ENCODE measurements around the gene ARID5B. TPM values are rescaled to one million over a fixed set of nuclear protein-coding genes. Genes with fewer than 3 reads are reported as not detected.

ARID5B gene
- total RNA-seq, 1 experiment from 2014 or later: 0.04 TPM

- no CpG with 5 or more reads among the region's 2 CpGs for whole genome bisulfite sequencing (ENCODE audit: extremely low coverage, insufficient read length, low lambda C conversion rate)
- Histone ChIP-seq H2AK5ac (ENCODE audit: insufficient read length, low read length) (no peak overlapping the region), H4K8ac (replicated peaks; ENCODE audit: insufficient read length, low read depth, low read length) (no peak overlapping the region), H3K23me2 (ENCODE audit: insufficient read length, low read depth, low read length, poor library complexity, severe bottlenecking) (no peaks in the 10 kb centered on the region), H3K9ac (ENCODE audit: extremely low read depth, insufficient read length, low read length) (no peak overlapping the region), H4K91ac (ENCODE audit: insufficient read length, low read depth, low read length) (no peak overlapping the region), H2BK20ac (ENCODE audit: low read depth, low read length, poor library complexity, severe bottlenecking) (no peak overlapping the region), H3T11ph (ENCODE audit: low read length) (no peak overlapping the region), H4K5ac (ENCODE audit: insufficient read length, low read depth, low read length) (no peak overlapping the region), H3K14ac (ENCODE audit: insufficient read depth, low read length) (no peak overlapping the region), H2AFZ (ENCODE audit: low read length) (no peak overlapping the region), H2BK120ac (ENCODE audit: low read depth, low read length, poor library complexity, severe bottlenecking) (no peak overlapping the region), H2BK15ac (ENCODE audit: low read depth, low read length) (no peak overlapping the region), H3K79me1 (ENCODE audit: insufficient read depth, low read depth, low read length, poor library complexity, severe bottlenecking) (no peaks in the 10 kb centered on the region), H4K20me1 (ENCODE audit: control insufficient read depth, insufficient read depth, insufficient read length) (no peaks in the 10 kb centered on the region), H3K4me1 (ENCODE audit: insufficient read depth, low read length) (no peaks in the 10 kb centered on the region), H3K56ac (ENCODE audit: insufficient read length, low read depth, low read length) (no peak overlapping the region), H3K79me2 (ENCODE audit: insufficient read depth, low read length) (no peaks in the 10 kb centered on the region), H3K27ac (ENCODE audit: insufficient read length, low read depth, low read length) (no peak overlapping the region), H3K4ac (ENCODE audit: low read depth, low read length) (no peak overlapping the region), H3K23ac (ENCODE audit: insufficient read length, low read depth, low read length) (no peak overlapping the region), H3K4me2 (ENCODE audit: insufficient read depth, insufficient read length, low read length) (no peak overlapping the region), H3K9me3 (ENCODE audit: control insufficient read depth, low read depth, low read length) (no peaks in the 10 kb centered on the region), H2BK12ac (ENCODE audit: insufficient read length, low read depth, low read length) (no peak overlapping the region), H3K18ac (ENCODE audit: insufficient read length, low read depth, low read length) (no peak overlapping the region), H2BK5ac (ENCODE audit: insufficient read length, low read length) (no peak overlapping the region), H3K27me3 (ENCODE audit: insufficient read depth, low read length) (no peaks in the 10 kb centered on the region)
- Mint-ChIP-seq H3K27ac (no peak overlapping the region), H3K4me1 (no peaks in the 10 kb centered on the region), H3K36me3 (ENCODE audit: insufficient read depth in 1 of 3, low read depth in 3 of 3) (no peaks in the 10 kb centered on the region), H3K4me3 (no peak overlapping the region), H3K9me3 (no peaks in the 10 kb centered on the region), H3K27me3 (ENCODE audit: low read depth) (no peaks in the 10 kb centered on the region)
- no peak for DNase-seq
- no peak for TF ChIP-seq CTCF (conservative IDR thresholded peaks at IDR 0.05)
Measured at GRCh38 chr10:62077330-62078015, 176.0 kb downstream of the ARID5B start.
